CD4-positive, alpha-beta T cell treated with Interleukin-12 subunit alpha and Interleukin-12 subunit beta, for 1 hour (primary cell): ENCODE data around the gene OR12D1.
"Not testable (repeated sequence)": the region's sequence is repeated elsewhere in the genome, so short reads cannot be mapped to it uniquely, and the experiment has no call there.

ENCODE experiments used
- DNase-seq: peaks from one replicate; pipeline ENCODE4 v3.0.0-alpha.2; 2020

OR12D1 gene

DNA sequence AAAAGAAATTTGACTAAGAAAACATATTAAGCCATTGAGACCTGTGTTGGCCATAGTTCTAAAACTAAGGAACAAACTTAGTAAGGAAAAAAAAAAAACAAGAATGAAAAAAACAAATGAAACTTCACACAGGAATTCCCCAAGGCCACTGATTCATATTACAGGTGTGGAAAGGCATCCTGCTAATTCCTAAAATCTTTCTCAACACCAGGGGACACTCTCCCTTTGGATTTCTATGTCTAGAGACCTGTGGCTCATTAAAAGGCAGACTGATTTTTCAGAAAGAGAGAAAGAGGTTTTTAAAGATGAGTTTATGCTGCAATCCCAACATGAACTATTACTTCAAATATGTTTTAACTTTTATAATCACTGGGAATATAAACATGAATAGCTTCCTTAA, at the start of gene OR12D1:
Gene OR12D1, plus strand, starts transcription at position 341 of the 400 bp plus-strand sequence.
- DNase-seq, result no peak

DNA sequence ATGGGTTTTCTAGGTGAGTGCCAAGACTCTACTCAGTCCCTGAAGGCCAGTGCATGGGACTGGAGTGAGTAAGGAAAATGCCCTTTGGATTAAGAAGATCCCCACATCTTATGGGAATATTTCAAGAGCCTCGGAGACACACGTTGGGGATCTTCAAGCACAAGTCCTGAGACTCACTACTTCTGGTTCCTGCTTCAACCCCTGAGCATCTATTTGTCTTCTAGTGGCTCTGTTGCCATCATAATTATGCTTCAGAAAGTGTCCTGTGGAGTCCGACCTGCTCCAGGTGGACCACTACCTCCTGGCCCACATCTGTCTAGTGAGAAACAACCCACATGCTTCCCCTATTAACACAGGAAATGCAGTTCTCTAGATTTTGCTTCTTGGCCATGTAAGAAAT, 46.0 kb upstream of the OR12D1 start, which contains the start of gene OR5V1:
Gene OR5V1, minus strand, starts transcription at position 101 of the 400 bp plus-strand sequence. CDS start 12,670 bp downstream, outside the sequence.
- DNase-seq, result no peak

DNA sequence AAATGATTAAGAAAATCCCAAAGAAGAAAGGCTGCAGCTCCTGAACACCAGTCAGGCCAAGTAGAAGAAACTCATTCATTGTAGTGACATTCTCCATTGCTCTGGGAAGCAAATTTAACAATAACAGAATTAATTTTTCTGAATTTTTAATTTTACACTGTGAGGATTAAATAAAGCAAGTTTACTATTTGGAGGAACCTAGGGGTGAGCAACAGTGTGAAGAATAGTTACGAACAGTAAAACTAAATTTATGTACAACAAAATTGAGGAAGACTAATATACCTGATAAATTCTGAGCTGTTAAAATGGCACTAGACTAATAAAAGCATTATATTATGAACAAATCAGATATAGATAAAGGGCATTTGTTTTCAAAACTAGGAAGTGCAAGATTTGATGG, 39.5 kb upstream of the OR12D1 start, which contains the start of gene OR12D3:
Gene OR12D3, minus strand, starts transcription at position 101 of the 400 bp plus-strand sequence. Its CDS starts 4 bp downstream, at position 97.
- DNase-seq, result no peak

DNA sequence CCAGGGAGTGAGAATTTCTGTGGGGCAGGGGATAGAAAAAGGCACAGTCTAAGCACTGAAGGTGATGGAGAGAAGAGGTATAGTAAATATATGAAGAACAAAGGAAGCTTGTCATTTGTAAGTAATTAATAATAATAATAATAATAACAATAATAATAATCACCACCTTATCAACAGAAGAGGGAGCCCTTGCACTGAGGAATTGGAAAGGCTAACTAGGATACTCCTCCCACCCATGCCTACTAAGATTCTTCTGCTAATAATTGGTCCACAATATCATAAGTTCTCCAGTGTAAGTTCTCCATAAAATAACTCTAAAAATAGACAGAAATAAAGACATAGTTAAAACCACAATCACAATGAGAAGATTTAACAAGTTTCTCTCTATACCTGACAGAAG, 38.7 kb upstream of the OR12D1 start:
- DNase-seq, result no peak

DNA sequence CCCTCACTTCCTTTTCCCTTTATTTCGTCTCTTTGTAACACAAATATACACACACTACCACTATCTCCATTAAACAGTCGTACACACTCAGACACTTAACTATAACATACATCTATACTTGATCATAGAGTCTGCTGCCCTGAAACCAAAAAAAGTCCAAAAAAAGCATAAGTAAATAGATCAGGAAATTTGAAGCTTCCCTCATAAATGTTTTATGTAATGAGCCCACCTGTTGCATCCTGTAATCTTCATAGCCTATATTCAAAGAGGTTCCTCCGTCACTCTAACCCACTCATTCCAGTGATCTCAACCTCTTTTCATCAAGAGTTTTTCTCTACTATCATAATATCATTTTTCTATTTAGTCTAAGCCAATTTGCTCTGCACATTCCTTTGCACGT, 26.2 kb upstream of the OR12D1 start:
- DNase-seq, result no peak

DNA sequence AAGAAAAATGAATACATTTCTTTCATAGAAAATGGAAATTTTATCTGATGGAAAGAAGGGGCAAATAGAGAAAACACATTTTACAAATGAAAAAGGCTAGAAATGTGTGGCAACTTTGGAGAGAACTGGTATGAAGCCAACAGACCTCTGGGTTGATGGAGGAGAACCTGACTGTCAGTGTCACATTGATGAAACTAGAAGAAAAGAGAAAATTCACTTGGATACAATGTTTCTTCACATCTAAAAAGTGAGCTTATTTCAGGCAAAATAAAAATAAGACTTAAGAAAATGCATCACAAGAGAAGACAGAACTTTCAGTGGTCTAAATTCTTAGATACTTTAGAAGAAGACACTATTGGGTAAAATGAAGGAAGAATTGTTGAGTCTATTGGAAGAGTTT, 19.4 kb upstream of the OR12D1 start, which contains the start of gene OR12D2:
Gene OR12D2, plus strand, starts transcription at position 301 of the 400 bp plus-strand sequence. CDS start 1,069 bp downstream, outside the sequence.
- DNase-seq, result no peak

DNA sequence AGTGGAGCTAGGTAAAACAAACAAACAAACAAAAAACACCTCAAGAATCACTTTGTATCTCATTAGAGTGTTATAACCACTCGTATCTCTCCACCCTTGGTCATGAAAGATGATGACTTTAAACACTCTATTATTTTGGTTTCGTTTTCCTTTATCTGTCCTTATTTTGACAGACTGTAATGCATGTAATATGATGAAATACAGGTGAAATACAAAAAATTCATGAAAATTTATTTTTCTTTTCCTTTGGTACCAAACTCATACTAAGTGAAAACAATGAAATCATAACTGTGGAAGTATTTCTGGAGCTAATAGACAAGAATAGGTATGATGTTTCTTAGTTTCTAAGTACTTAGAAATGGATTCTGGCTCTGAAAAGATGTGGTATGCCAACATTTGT, 15.2 kb upstream of the OR12D1 start:
- no peak for DNase-seq

DNA sequence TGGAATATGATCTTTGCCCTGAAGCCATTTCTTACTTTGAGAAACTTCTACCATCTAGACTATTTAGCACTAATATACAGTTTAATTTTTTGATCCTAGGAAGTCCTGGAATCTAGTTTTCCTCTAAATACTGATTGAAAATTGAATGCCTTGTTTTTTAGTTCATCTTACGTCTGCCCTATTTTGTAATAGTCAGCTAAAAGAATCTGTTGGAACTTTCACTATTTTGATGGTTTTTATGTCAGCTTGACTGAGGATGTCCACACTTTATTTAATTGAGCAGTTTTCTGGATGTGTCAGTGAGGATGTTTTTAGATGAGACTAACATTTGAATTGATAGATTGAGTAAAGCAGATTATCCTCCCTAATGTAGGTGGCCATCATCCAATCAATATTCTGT, 10.9 kb upstream of the OR12D1 start:
- DNase-seq, result no peak

DNA sequence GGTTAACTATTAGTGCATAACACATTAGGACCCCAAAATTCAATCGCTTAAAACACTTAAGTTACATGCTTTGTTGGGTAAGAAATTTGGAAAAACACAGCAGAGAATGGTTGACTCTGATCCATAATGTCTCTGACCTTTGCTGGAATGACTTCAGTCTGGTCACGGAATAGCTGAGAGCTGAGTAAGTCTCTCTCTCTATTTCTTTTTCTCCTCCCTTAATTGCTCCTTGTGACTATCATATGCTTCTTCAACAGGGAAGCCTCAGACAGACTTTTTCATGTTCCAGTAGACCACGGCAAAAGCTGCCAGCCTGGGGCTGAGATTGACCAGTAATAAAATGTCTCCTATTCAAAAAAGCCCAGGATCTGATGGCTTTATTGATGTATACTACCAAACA, 4.8 kb downstream of the OR12D1 start:
- no peak for DNase-seq

DNA sequence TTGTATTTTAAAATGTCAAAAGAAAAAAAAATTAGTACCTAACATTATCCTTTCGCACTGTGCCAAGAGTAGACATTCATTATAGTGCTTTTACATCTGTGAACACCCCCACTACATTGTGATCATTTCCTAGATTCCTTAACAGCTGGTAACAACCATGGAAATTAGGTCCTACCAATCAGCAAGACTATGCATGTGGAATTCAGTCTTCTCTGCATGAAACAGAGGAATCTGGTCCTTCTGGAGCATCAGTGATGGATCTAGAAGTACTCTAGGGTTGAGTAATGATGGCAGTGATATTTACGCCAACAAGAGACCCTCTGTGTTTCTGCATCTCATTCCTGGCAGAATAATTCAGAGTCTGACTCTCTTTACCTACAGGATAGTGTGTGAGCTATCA, 9.4 kb downstream of the OR12D1 start:
- no peak for DNase-seq

DNA sequence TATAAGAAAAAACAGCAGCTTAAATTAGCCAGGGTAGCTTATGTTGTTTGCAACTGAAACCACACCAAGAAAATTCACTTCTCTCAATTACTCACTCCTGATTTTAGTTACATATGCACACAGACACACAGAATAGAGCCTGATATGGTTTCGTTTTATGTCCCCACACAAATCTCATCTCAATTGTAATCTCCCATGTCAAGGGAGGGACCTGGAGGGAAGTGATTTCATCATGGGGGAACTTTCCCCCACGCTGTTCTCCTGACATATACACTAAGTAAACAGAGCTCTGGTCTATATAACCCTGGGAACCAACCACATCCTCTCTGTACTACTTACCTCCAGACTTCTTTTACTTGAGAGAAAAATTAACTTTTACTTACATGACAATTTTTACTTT, 9.8 kb downstream of the OR12D1 start:
- DNase-seq, result no peak

DNA sequence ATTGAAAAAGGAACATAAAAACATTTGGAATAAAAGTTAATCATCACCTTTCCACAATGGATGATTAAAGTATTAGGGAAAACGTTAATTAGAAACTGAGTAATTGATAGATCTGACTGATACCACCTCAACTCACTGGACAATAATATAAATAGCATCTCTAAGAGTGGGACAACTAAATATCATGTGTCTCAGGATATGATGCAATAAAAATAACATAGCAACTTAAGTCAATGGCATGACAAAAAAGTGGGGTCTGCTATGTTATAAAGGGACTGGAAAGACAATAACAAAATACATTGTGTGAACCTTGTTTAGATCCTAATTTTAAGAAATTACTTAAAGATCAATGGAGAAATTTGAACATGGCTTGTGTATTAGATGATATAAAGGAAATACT, 10.3 kb downstream of the OR12D1 start:
- DNase-seq, result no peak

DNA sequence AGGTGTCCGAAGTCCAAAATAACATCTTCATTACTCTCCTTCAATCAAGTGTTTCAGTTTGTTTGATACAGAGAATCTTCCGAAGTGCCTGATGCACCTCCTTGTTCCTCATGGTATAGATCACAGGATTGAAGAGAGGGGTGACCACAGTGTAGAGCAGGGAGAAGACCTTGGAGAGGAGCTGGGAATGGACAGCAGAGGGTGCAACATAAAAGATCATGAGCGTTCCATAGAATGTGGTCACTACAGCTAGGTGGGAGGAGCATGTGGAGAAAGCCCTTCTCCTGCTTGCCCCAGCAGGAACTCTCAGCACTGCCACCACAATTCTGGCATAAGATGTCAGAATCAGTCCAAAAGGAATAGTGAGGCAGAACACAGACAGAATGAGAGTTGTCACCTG, 11.9 kb downstream of the OR12D1 start:
- no peak for DNase-seq

DNA sequence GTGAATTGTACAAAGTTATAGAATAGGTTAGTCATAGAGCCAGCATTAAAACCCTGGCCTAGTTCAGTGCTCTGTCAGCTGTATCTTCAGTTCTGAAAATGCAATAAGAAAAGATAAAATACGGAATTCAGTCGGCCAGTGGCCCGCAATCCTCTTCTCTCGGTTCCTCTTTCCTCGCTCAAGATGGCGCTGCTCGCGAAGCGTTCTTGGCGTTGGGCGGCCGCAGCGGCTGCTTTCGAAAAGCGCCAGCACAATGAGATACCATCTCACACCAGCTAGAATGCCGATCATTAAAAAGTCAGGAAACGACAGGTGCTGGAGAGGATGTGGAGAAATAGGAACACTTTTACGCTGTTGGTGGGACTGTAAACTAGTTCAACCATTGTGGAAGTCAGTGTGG, 22.0 kb downstream of the OR12D1 start:
- DNase-seq, result not testable (repeated sequence)

DNA sequence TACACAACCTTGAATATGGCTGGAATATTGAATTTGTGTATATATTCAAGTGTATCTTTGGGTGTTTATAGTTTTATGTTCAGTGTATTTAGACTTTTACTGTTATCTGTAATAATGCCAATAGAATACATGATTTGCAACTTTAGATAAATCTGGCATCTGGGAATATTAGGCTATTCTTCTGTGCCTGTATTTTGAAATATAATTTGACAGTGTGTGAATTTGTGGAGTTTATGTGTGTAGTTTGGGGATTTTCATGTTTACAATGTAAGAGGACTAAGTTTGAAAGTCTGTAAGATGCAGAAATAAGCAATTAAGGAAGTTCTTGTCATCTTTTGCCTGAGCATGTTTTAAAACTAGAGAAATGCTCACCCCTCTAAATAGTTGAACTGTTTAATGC, 24.3 kb downstream of the OR12D1 start, which contains the start of gene OR10C1:
Gene OR10C1, plus strand, starts transcription at position 301 of the 400 bp plus-strand sequence. CDS start 710 bp downstream, outside the sequence.
- no peak for DNase-seq

DNA sequence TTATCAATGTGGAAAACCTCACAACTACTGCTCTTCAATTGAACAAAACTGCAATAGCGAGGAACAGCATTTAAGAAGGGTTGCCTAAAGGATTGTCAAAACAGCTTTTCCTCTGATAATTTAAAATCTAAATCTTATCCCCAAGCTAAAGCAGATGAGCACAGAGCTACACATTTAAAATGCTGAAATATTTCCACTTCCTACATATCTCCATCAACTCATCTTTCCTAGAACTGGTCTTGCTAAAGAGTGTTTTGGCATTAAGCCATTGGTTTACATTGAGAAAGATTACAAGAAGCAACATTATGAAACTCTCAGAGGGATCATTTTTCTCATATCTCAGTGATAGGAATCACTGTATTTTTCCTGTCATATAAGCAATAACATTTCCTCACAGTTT, 28.0 kb downstream of the OR12D1 start:
- DNase-seq, result no peak

DNA sequence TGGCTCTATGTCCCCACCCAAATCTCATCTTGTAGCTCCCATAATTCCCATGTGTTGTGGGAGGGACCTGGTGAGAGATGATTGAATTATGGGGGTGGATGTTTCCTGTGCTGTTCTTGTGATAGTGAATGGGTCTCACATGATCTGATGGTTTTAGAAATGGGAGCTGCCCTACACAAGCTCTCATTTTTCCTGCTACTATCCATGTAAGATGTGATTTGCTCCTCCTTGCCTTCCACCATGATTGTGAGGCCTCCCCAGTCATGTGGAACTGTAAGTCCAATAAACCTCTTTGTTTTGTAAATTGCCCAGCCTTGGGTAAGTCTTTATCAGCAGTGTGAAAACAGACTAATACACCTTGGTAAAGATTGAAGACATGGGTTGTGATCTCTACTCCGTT, 29.3 kb downstream of the OR12D1 start:
- DNase-seq, result not testable (repeated sequence)

DNA sequence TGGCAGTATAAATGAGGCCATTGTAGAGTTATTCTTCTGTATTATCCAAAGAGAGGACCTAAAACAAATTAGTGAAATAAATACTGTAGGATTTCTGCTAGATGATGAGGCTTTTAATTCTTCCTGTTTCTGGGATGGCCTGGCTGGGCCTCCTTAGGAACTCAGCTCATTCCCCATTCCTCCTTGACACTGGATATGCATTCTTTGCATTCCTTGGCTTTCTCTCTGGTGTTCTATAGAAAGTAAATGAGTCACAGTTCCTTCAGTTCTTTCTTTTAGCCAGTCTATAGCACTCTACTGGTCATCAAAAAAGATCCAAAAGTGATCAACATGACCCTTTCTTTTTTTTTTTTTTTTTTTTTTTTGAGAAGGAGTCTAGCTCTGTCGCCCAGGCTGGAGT, 32.9 kb downstream of the OR12D1 start:
- no peak for DNase-seq

DNA sequence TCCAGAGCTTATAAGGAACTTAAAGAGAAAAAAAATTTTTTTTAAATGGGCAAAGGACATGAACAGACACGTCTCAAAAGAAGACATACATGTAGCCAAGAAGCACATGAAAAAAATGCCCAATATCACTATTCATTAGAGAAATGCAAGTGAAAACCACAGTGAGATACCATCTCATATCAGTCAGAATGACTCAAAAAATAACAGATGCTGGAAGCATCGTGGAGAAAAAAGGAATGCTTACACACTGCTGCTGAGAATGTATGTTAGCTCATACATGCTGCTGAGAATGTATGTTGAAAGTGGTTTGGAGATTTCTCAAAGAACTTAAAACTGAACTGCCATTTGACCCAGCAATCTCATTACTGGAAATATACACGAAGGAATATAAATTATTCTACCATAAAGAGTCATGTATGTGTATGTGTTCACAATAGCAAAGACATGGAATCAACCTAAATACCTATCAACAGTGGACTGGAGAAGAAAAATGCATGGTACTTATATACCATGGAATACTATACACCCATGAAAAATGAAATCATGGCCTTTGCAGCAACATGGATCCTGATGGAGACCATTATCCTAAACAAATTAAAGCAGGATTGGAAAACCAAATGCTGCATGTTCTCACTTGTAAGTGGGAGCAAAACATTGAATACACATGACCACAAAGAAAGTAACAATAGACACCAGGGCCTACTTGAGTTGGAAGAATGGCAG, 36.9 kb downstream of the OR12D1 start:
- no peak for DNase-seq

DNA sequence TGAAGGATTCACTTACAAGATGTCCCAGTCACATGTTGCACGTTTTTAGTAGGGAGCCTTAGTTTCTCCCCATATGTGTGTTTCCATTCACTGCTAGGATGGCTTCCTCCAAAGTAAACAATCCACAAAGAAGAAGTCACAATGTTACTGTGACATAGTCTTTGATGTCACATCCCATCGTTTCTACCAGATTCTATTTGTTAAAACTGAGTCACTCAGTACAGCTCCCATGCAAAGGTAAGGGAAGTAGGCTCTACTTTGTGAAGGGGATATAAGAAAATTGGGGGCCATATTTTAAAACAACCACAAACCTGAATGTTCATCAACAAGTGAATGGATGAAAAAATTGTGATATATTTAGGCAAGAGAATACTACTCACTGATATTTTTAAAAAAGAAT, 42.2 kb downstream of the OR12D1 start, which contains the start of the genes OR11A1 and OR2H1:
Gene OR11A1, minus strand, starts transcription at position 101 of the 400 bp plus-strand sequence. CDS start 29,430 bp downstream, outside the sequence.
Gene OR2H1, plus strand, starts transcription at position 185 of the 400 bp plus-strand sequence. CDS start 4,615 bp downstream, outside the sequence.
- no peak for DNase-seq

DNA sequence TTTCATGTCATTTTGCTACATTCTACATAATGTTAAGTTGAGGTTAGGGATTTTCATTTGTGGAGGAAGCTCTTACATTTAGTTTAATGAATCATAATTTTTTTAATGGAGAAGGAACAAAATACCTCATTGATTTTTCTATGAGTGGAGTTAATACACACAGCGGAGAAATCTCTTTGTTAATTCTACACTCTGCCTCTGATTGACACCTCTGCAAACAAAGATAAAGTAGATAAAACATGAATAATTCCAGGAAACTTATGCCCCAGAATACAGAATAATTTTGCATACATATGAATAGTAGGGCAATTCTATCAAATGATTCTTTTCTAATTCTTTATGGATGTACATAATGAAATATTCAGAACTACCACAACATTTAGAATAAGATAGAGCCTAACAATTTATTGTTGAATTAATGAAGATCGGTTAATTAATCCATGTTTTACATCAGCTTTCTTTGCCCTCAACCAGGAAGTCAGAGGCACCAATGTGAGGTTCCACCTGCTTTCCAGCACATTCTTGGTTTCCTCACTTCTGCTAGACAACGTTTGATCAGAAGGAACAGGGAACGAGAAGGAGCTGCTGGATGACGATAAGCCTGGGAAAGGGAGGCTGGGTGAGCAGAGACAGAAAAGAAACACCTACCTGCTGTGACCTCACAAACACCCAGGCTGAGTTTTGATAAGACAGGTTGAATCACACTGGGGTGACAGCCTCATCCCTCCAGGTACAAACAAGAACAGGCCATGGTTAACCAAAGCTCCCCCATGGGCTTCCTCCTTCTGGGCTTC, 46.5 kb downstream of the OR12D1 start:
- no peak for DNase-seq

DNA sequence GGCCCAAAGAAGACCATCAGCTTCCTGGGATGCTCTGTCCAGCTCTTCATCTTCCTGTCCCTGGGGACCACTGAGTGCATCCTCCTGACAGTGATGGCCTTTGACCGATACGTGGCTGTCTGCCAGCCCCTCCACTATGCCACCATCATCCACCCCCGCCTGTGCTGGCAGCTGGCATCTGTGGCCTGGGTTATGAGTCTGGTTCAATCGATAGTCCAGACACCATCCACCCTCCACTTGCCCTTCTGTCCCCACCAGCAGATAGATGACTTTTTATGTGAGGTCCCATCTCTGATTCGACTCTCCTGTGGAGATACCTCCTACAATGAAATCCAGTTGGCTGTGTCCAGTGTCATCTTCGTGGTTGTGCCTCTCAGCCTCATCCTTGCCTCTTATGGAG, 47.3 kb downstream of the OR12D1 start:
- DNase-seq, result no peak

DNA sequence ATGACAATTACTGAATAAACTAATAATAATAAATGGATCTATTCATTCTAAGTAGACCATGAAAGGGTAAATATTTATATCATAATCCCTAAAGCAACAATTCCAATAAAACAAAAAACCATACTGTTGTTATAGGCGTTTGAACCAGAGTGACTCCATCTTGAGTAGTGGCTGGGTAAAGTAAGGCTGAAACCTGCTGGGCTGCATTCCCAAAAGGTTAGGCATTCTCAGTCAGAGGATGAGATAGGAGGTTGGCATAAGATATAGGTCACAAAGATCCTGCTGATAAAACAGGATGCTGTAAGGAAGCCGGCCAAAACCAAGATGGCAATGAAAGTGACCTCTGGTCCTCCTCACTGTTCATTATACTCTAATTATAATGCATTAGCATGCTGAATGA, 50.6 kb downstream of the OR12D1 start:
- no peak for DNase-seq

DNA sequence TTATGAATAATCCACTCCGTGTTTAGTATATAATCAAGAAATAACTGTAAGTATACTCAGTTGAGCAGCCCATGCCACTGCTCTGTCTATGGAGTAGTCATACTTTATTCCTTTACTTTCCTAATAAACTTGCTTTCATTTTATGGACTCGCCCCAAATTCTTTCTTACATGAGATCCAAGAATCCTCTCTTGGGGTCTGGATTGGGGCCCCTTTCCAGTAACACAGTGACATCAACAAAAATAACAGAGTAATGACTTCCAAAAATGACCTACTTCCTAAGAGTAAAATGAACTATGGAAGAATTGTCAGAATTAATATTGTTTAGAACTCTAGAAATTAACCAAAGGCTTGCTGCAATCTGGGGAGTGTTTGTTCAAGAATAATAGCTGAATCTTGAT, 51.1 kb downstream of the OR12D1 start:
- no peak for DNase-seq
